Measurements from ENCODE around the gene CCNF.
"Not testable (repeated sequence)": the region's sequence is repeated elsewhere in the genome, so short reads cannot be mapped to it uniquely, and the experiment has no call there.

CCNF gene

DNA sequence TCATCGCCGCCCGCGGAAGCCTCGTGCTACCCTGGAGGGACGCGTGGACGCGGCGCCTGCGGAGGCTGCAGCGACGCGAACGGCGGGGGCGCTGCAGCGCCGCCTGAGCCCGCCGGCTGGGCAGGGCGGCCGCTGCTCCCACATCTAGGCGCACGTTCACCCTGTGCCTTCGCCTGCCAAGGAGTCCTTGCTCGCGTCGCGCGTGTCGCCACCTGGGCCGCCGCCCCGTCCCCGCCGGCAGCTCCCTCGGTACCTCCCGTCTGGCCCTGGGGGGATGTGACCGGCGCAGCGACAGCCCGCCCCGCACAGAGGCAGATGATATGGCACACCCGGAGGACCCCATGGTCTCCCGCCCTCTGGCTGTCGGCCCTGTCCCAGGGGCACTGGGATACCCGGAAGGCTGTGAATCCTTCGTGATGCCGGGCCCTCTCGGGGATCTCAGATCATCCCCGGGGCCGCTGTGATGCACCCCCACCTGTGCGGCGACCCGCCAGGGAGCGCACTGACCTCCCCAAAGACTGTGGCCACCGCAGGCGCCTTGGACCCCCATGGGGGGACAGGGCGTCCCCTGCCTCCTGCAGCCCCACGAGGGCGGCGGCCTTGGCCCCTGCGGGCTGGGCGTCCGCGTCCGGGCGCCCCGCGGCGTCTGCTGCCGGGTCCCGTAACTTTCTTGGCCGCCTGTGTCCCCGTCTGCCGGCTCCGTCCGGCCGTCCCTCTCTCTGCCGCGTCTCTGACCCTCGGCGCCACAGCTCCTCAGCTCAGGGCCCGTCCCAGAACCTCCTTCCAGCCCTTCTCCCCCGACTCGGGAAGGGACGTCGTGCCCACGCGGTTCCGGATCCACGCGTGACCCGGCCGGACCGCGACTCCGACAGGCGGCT, 45.0 kb downstream of the CCNF start:
- peaks cover 13 to 34% of the 10 kb centered on the region in 2 donors for H3K27me3 Mint-ChIP-seq
- H3K9me3 Mint-ChIP-seq, result no peaks in the 10 kb centered on the region
- ATAC-seq (replicated peaks), result peak; percentile 75
- no peaks in the 10 kb centered on the region for H3K36me3 Mint-ChIP-seq (ENCODE audit: insufficient read depth)
- H3K4me1 Mint-ChIP-seq (ENCODE audit: low read depth in 2 of 2), result peaks cover 21 to 26% of the 10 kb centered on the region in 2 donors
- H3K4me3 Mint-ChIP-seq, result peak overlapping the region; percentile 71 to 75
- peak; percentile 41 to 58 (median 49) for DNase-seq
- H3K27ac Mint-ChIP-seq, result no peak overlapping the region

GRCh38 chr16:2474877-2475412, 45.7 kb downstream of the CCNF start, which contains the start of gene TBC1D24:
TSS of gene TBC1D24 (plus strand) at chr16:2475127. CDS start at chr16:2496149, 21,022 bp downstream.
- DNase-seq (peak; percentile 60 to 68 (median 62)), ATAC-seq (replicated peaks) (peak; percentile 63)
- no peaks in the 10 kb centered on the region for H3K9me3 Mint-ChIP-seq
- H3K4me3 Mint-ChIP-seq, result peak within 1 kb of the TSS; percentile 71 to 75
- no peaks in the 10 kb centered on the region for H3K36me3 Mint-ChIP-seq (ENCODE audit: insufficient read depth)
- no peak within 1 kb of the TSS for H3K27ac Mint-ChIP-seq
- H3K27me3 Mint-ChIP-seq, result peaks cover 7 to 27% of the 10 kb centered on the region in 2 donors
- H3K4me1 Mint-ChIP-seq (ENCODE audit: low read depth in 2 of 2), result peaks cover 19 to 26% of the 10 kb centered on the region in 2 donors

DNA sequence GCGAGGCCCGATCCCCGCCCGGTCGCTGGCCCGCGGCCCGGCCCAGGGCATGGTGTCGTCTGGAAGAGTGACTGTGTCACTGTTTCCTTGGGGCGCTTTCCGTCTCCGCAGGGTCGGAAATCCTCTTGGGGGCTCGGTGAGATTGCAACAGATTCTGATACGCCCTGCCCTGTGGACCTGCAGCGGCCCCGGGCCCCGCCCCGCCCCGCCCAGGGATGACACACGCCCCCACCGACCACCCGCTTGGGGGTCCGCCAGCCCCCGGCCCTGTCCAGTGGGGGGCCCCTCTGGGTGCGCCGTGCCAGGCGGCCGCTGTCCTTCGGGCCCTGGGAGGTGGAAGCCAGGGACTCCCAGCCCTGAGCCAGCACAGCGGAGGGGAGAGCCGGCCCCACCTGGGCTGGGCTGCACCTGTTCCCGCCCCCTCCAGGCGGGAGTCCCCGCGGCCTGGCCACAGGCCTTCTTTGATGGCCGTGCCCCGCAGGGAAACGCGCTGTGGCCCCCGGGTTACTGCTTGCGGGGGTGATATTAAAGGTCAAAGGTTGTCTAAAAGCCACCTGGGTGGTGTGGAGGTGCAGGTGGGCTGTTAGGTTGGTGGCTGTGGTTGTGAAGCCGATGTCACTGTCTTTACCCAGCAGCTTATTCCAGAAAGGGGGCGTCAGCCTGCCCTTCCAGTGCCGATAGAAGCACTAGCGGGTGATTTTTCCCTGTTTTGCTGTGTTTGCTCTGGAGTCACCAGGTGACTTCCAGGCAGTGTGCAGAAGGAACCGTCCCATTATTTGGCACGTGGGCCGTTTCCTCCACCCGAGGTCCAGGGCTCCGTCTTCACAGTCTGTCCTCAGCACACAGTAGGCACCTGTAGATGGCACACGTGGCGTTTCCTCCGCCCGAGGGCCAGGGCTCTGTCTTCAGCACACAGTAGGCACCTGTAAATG, 46.4 kb downstream of the CCNF start:
- no peaks in the 10 kb centered on the region for H3K36me3 Mint-ChIP-seq (ENCODE audit: insufficient read depth)
- H3K27ac Mint-ChIP-seq, result no peak overlapping the region
- DNase-seq (peak in 1 of 3 experiments; percentile 31), ATAC-seq (replicated peaks) (peak; percentile 45)
- peaks cover 0 to 19% of the 10 kb centered on the region in 2 donors for H3K27me3 Mint-ChIP-seq
- H3K9me3 Mint-ChIP-seq, result no peaks in the 10 kb centered on the region
- peaks cover 15 to 26% of the 10 kb centered on the region in 2 donors for H3K4me1 Mint-ChIP-seq (ENCODE audit: low read depth in 2 of 2)
- peak overlapping the region; percentile 71 to 75 for H3K4me3 Mint-ChIP-seq

- Mint-ChIP-seq H3K36me3 (ENCODE audit: insufficient read depth) (no peaks in the 10 kb centered on the region), H3K27ac (peak overlapping the region in 1 of 2 donors; percentile 28), H3K4me3 (peak overlapping the region; percentile 71 to 75), H3K27me3 (peaks cover 0 to 18% of the 10 kb centered on the region in 2 donors), H3K9me3 (no peaks in the 10 kb centered on the region), H3K4me1 (ENCODE audit: low read depth in 2 of 2) (peaks cover 15 to 26% of the 10 kb centered on the region in 2 donors)
- DNase-seq, result no peak
- ATAC-seq (replicated peaks), result no peak
Observed at GRCh38 chr16:2476345-2476720, 47.1 kb downstream of the CCNF start.

- no peaks in the 10 kb centered on the region for H3K36me3 Mint-ChIP-seq (ENCODE audit: insufficient read depth)
- peaks cover 0 to 18% of the 10 kb centered on the region in 2 donors for H3K27me3 Mint-ChIP-seq
- no peaks in the 10 kb centered on the region for H3K9me3 Mint-ChIP-seq
- peak overlapping the region; percentile 71 to 75 for H3K4me3 Mint-ChIP-seq
- ATAC-seq (replicated peaks) (no peak), DNase-seq (no peak)
- H3K27ac Mint-ChIP-seq, result peak overlapping the region in 1 of 2 donors; percentile 28
- peaks cover 15 to 26% of the 10 kb centered on the region in 2 donors for H3K4me1 Mint-ChIP-seq (ENCODE audit: low read depth in 2 of 2)
Observed at GRCh38 chr16:2476741-2477140, 47.5 kb downstream of the CCNF start.

GRCh38 chr16:2477327-2477726, 48.1 kb downstream of the CCNF start:
- DNase-seq (no peak), ATAC-seq (replicated peaks) (no peak)
- Mint-ChIP-seq H3K9me3 (no peaks in the 10 kb centered on the region), H3K27me3 (peaks cover 0 to 12% of the 10 kb centered on the region in 2 donors), H3K27ac (no peak overlapping the region), H3K36me3 (ENCODE audit: insufficient read depth) (no peaks in the 10 kb centered on the region), H3K4me1 (ENCODE audit: low read depth in 2 of 2) (peaks cover 18 to 30% of the 10 kb centered on the region in 2 donors), H3K4me3 (no peak overlapping the region)

- peaks cover 0 to 3% of the 10 kb centered on the region in 2 donors for H3K27me3 Mint-ChIP-seq
- peaks cover 15 to 31% of the 10 kb centered on the region in 2 donors for H3K4me1 Mint-ChIP-seq (ENCODE audit: low read depth in 2 of 2)
- no peak for ATAC-seq (replicated peaks)
- H3K9me3 Mint-ChIP-seq, result no peaks in the 10 kb centered on the region
- peak overlapping the region; percentile 21 to 22 for H3K27ac Mint-ChIP-seq
- no peaks in the 10 kb centered on the region for H3K36me3 Mint-ChIP-seq (ENCODE audit: insufficient read depth)
- DNase-seq, result no peak
- no peak overlapping the region for H3K4me3 Mint-ChIP-seq
Observed at GRCh38 chr16:2478279-2478678, 49.0 kb downstream of the CCNF start.

- H3K4me3 Mint-ChIP-seq; ATAC-seq (replicated peaks): not testable (repeated sequence)
Observed at GRCh38 chr16:2479996-2480395, 50.7 kb downstream of the CCNF start.

DNA sequence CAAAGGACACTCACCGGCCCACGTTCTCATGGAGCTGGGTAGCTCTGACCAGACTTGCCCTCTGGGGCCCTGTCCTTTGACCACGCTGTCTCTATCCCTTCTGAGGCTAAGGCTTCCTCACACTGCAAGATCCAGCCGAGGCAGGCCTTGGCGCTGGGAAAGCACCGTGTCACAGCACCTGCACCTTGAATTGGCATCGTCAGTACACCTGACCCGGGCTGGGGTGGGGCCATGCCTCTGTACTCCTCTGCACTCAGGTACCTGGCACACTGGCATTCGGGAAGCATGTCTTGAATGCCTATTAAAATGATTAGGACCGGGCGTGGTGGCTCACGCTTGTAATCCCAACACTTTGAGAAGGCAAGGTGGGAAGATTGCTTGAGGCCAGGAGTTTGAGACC, 51.7 kb downstream of the CCNF start:
- H3K27me3 Mint-ChIP-seq, result no peaks in the 10 kb centered on the region

More at GRCh38 chr16:2479996-2480395, 50.7 kb downstream of the CCNF start:
- H3K4me1 Mint-ChIP-seq (ENCODE audit: low read depth in 2 of 2), result peaks cover 14 to 29% of the 10 kb centered on the region in 2 donors
- H3K36me3 Mint-ChIP-seq (ENCODE audit: insufficient read depth); H3K9me3 Mint-ChIP-seq; H3K27me3 Mint-ChIP-seq; DNase-seq; H3K27ac Mint-ChIP-seq: not testable (repeated sequence)

GRCh38 chr16:2481676-2482075, 52.4 kb downstream of the CCNF start:
- peaks cover 2% of the 10 kb centered on the region for H3K36me3 Mint-ChIP-seq (ENCODE audit: insufficient read depth)
- ATAC-seq (replicated peaks) (no peak), DNase-seq (no peak)
- no peak overlapping the region for H3K4me3 Mint-ChIP-seq
- no peaks in the 10 kb centered on the region for H3K27me3 Mint-ChIP-seq
- peaks cover 11 to 20% of the 10 kb centered on the region in 2 donors for H3K4me1 Mint-ChIP-seq (ENCODE audit: low read depth in 2 of 2)
- no peaks in the 10 kb centered on the region for H3K9me3 Mint-ChIP-seq
- H3K27ac Mint-ChIP-seq, result no peak overlapping the region

More for the DNA sequence above, 51.7 kb downstream of the CCNF start:
- H3K4me1 Mint-ChIP-seq (ENCODE audit: low read depth in 2 of 2), result peaks cover 13 to 26% of the 10 kb centered on the region in 2 donors
- H3K36me3 Mint-ChIP-seq (ENCODE audit: insufficient read depth), result no peaks in the 10 kb centered on the region
- no peak for ATAC-seq (replicated peaks)
- no peak overlapping the region for H3K4me3 Mint-ChIP-seq
- H3K9me3 Mint-ChIP-seq, result no peaks in the 10 kb centered on the region
- no peak for DNase-seq
- no peak overlapping the region for H3K27ac Mint-ChIP-seq

- ATAC-seq (replicated peaks) (no peak), DNase-seq (no peak)
- H3K27ac Mint-ChIP-seq, result no peak overlapping the region
- H3K36me3 Mint-ChIP-seq (ENCODE audit: insufficient read depth), result peaks cover 2% of the 10 kb centered on the region
- H3K4me3 Mint-ChIP-seq, result no peak overlapping the region
- H3K4me1 Mint-ChIP-seq (ENCODE audit: low read depth in 2 of 2), result peaks cover 17 to 21% of the 10 kb centered on the region in 2 donors
- no peaks in the 10 kb centered on the region for H3K9me3 Mint-ChIP-seq
- H3K27me3 Mint-ChIP-seq, result no peaks in the 10 kb centered on the region
Observed at GRCh38 chr16:2482249-2482648, 53.0 kb downstream of the CCNF start.

DNA sequence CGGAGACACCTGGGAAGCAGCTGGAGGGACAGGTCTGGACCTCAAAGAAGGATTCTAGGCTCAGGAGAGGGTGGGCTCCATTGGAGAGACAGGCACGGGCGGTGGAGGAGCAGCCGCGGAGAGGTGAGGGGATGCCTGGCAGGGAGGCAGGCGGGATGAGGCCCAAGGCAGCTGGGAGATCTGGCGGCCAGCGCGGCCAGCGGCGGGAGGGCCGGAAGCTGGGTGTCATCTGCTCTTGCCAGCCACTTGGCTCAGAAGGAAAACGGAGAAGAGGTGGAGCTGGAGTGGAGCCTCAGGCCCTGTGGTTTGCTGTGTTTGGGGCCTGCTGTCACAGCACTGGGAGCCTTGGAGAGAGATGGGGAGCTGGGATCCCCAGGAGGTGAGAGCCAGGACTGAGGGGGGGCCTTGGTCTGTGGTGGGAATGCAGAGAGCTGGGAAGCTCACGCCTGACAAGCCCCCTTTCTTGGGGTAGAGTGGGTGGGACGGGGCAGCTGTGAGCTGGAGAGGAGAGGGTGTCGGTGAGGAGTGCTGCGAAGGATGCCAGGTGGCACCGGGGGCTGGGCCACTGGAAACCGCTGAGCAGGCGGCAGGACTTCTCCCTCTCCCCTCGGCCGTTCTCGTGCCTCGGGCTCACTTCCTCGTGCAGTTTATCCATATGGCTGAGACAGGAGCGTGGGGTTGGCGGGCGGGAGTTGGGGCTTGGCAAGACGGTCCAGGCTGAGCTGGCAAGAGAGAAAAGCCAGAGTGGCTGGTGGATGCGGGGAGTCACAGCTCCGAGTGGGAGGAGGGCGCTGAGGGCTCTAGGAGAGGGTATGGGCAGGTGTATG, 53.7 kb downstream of the CCNF start:
- H3K9me3 Mint-ChIP-seq, result no peaks in the 10 kb centered on the region

More for the DNA sequence above, 53.7 kb downstream of the CCNF start:
- no peak for DNase-seq
- H3K4me3 Mint-ChIP-seq, result no peak overlapping the region
- H3K4me1 Mint-ChIP-seq (ENCODE audit: low read depth in 2 of 2), result peaks cover 15 to 19% of the 10 kb centered on the region in 2 donors
- no peak for ATAC-seq (replicated peaks)
- peak overlapping the region in 1 of 2 donors; percentile 4 for H3K27ac Mint-ChIP-seq
- no peaks in the 10 kb centered on the region for H3K27me3 Mint-ChIP-seq
- H3K36me3 Mint-ChIP-seq (ENCODE audit: insufficient read depth), result peaks cover 2% of the 10 kb centered on the region

Data from effector memory CD8-positive, alpha-beta T cell (primary cell).